ENCODE measurements around the gene HOOK2. TPM values are rescaled to one million over a fixed set of nuclear protein-coding genes. Genes with fewer than 3 reads are reported as not detected.

HOOK2 gene
- total and polyA plus RNA-seq, 2 of the 13 experiments (the other 11 are each of a cell fraction or from before 2014, with no cell fraction given) = 9.2 to 12.9 TPM

- TF ChIP-seq ZNF407 (CRISPR knock-in tag; IDR thresholded peaks at IDR 0.05; ENCODE audit: not compliant biosample characterization) (peak; percentile 94), SP5 (CRISPR knock-in tag; IDR thresholded peaks at IDR 0.05; ENCODE audit: borderline replicate concordance, low read depth) (0 out of 2 replicates have a peak, but pooled peaks have one; percentile 32), TFDP1 (CRISPR knock-in tag; IDR thresholded peaks at IDR 0.05; ENCODE audit: borderline replicate concordance) (peak; percentile 99), ZFP41 (CRISPR knock-in tag; IDR thresholded peaks at IDR 0.05; ENCODE audit: borderline replicate concordance) (peak; percentile 73; the same call in 1 of the 2 replicates), CREB1 (IDR thresholded peaks at IDR 0.05) (peak; percentile 88), CREB1 (CRISPR knock-in tag; IDR thresholded peaks at IDR 0.05) (peak; percentile 91), PAX8 (CRISPR knock-in tag; IDR thresholded peaks at IDR 0.05; ENCODE audit: borderline replicate concordance) (peak; percentile 93; the same call in 1 of the 2 replicates), DMTF1 (CRISPR knock-in tag; IDR thresholded peaks at IDR 0.05) (no peak), ATF6 (CRISPR knock-in tag; conservative IDR thresholded peaks at IDR 0.05) (no peak), NCOR1 (IDR thresholded peaks at IDR 0.05; ENCODE audit: borderline replicate concordance, low read length) (no peak), ZBTB34 (CRISPR knock-in tag; IDR thresholded peaks at IDR 0.05) (no peak)
Observed at GRCh38 chr19:12806242-12807081, 31.1 kb upstream of the HOOK2 start, which contains the start of gene RNASEH2A (continued).

Measured in HepG2 (cell line).